MCF 10A (cell line): ENCODE measurements around the gene ATG14. TPM values are rescaled to one million over a fixed set of nuclear protein-coding genes. Genes with fewer than 3 reads are reported as not detected.

ENCODE experiments used
- BruUV-seq: library from RNA; stranded (reverse); fragments of 400-500 nt; replicated peaks from 2 replicates; lab custom pipeline; 2021; lab: Mats Ljungman, UMichigan
- CTCF ChIA-PET: fragments of 300-600 bp; sonication (Branson Sonifier 250); formaldehyde crosslinking; extraction: SDS; loops from one replicate; lab custom pipeline; 2021; ENCODE audit warnings: antibody characterized with exemption, inconsistent platforms; lab: Yijun Ruan, JAX
- POLR2A ChIA-PET: fragments of 300-600, 350-650 bp; sonication (Branson Sonifier 250); formaldehyde crosslinking; extraction: SDS; loops from one replicate; lab custom pipeline; 2020; ENCODE audit warnings: antibody characterized with exemption, inconsistent platforms; lab: Yijun Ruan, JAX
- DNase-seq: peaks from one replicate; pipeline ENCODE4 v3.0.0-alpha.2; 2018; ENCODE audit not compliant: unreplicated experiment
- H3K27ac Mint-ChIP-seq: one replicate; pipeline ENCODE4 v1.8.0; 2022; ENCODE audit warnings: mild to moderate bottlenecking, low read depth, mixed read lengths; ENCODE audit not compliant: unreplicated experiment
- H3K27me3 Mint-ChIP-seq: one replicate; pipeline ENCODE4 v1.8.0; 2022; ENCODE audit warnings: mixed read lengths; ENCODE audit not compliant: insufficient read depth, unreplicated experiment
- H3K36me3 Mint-ChIP-seq: one replicate; pipeline ENCODE4 v1.8.0; 2022; ENCODE audit warnings: mild to moderate bottlenecking, moderate library complexity, mixed read lengths; ENCODE audit not compliant: insufficient read depth, unreplicated experiment
- H3K4me1 Mint-ChIP-seq: one replicate; pipeline ENCODE4 v1.8.0; 2022; ENCODE audit warnings: mixed read lengths; ENCODE audit not compliant: insufficient read depth, unreplicated experiment
- H3K4me3 Mint-ChIP-seq: one replicate; pipeline ENCODE4 v1.8.0; 2022; ENCODE audit warnings: mild to moderate bottlenecking, moderate library complexity, mixed read lengths; ENCODE audit not compliant: unreplicated experiment
- H3K9me3 Mint-ChIP-seq: one replicate; pipeline ENCODE4 v1.8.0; 2022; ENCODE audit warnings: mixed read lengths; ENCODE audit not compliant: unreplicated experiment
- intact Hi-C: fragments of 100-400 bp; cut with micrococcal nuclease; formaldehyde crosslinking; loops from 2 replicates; pipeline ENCODE4 v1.14.1; 2022
- total RNA-seq: library from RNA; stranded (reverse); gene quantifications from 2 replicates; pipeline ENCODE4 v1.2.3, GENCODE V29; 2022
- TF ChIP-seq, protein P1 (sequence below): fragments of 200-600 bp; IDR thresholded peaks from one replicate; pipeline ENCODE4 v1.8.0; 2022; ENCODE audit warnings: antibody characterized with exemption, mild to moderate bottlenecking; ENCODE audit not compliant: unreplicated experiment

The ATG14 gene
- total RNA-seq, 1 experiment from 2014 or later, result 6.6 TPM

DNA sequence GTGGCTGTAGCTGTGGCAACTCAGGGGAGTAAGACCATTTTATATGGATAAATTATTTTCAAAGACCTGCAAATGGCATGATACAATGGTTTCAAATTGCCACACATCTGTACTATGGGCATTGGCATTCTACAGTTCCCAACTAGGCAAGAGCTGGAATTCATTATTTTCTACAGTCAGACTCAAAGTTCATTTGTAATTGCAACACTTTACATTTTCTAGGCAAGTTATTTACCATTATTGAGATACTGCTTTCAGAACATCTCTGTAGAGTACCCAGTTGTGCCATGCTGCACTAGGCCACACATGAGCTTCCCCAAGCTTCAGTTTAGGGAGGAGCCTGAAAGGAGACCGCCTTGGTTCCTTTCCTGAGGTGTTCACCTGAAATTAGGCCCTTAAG lies 8.0 kb upstream of the ATG14 start:
- Mint-ChIP-seq H3K9me3 (no peaks in the 10 kb centered on the region), H3K27me3 (peaks cover 22% of the 10 kb centered on the region), H3K36me3 (no peaks in the 10 kb centered on the region), H3K4me1 (no peaks in the 10 kb centered on the region), H3K4me3 (no peak overlapping the region), H3K27ac (no peak overlapping the region)
- TF ChIP-seq, protein P1, sequence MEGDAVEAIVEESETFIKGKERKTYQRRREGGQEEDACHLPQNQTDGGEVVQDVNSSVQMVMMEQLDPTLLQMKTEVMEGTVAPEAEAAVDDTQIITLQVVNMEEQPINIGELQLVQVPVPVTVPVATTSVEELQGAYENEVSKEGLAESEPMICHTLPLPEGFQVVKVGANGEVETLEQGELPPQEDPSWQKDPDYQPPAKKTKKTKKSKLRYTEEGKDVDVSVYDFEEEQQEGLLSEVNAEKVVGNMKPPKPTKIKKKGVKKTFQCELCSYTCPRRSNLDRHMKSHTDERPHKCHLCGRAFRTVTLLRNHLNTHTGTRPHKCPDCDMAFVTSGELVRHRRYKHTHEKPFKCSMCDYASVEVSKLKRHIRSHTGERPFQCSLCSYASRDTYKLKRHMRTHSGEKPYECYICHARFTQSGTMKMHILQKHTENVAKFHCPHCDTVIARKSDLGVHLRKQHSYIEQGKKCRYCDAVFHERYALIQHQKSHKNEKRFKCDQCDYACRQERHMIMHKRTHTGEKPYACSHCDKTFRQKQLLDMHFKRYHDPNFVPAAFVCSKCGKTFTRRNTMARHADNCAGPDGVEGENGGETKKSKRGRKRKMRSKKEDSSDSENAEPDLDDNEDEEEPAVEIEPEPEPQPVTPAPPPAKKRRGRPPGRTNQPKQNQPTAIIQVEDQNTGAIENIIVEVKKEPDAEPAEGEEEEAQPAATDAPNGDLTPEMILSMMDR, result no peak
- DNase-seq, result no peak
- BruUV-seq, result no TSS peak
- intact Hi-C loops, result no loop called here
- ChIA-PET POLR2A (interaction anchor here (0.9 kb wide), 1 partner anchor 9 kb away, joined by 3 read pairs; no protein-coding TSS in a partner anchor), CTCF (interaction anchor here (0.7 kb wide), 1 partner anchor 12 kb away, joined by 3 read pairs; no protein-coding TSS in a partner anchor)

- BruUV-seq, result no TSS peak
- TF ChIP-seq, protein P1, result no peak
- intact Hi-C loops, result no loop called here
- H3K4me1 Mint-ChIP-seq, result no peaks in the 10 kb centered on the region
- H3K27me3 Mint-ChIP-seq, result peaks cover 22% of the 10 kb centered on the region
- H3K4me3 Mint-ChIP-seq, result no peak overlapping the region
- POLR2A ChIA-PET, result interaction anchor here (0.7 kb wide), 1 partner anchor 292 kb away, joined by 3 read pairs; no protein-coding TSS in a partner anchor
- DNase-seq, result no peak
- no peaks in the 10 kb centered on the region for H3K36me3 Mint-ChIP-seq
- no peaks in the 10 kb centered on the region for H3K9me3 Mint-ChIP-seq
- no peak overlapping the region for H3K27ac Mint-ChIP-seq
- CTCF ChIA-PET, result interaction anchor here (0.6 to 3.9 kb wide), 2 partner anchors 9 to 161 kb away, joined by 3 to 38 read pairs; no protein-coding TSS in a partner anchor
Measured at GRCh38 chr14:55418411-55418810, 6.8 kb upstream of the ATG14 start.

- intact Hi-C loops, result no loop called here
- TF ChIP-seq, protein P1, result no peak
- Mint-ChIP-seq H3K4me1 (peaks cover 2% of the 10 kb centered on the region), H3K27ac (no peak overlapping the region), H3K9me3 (no peaks in the 10 kb centered on the region), H3K4me3 (no peak overlapping the region), H3K27me3 (peaks cover 22% of the 10 kb centered on the region), H3K36me3 (no peaks in the 10 kb centered on the region)
- no peak for DNase-seq
- no TSS peak for BruUV-seq
- POLR2A ChIA-PET, result interaction anchor here (0.7 kb wide), 1 partner anchor 293 kb away, joined by 3 read pairs; no protein-coding TSS in a partner anchor
- CTCF ChIA-PET, result interaction anchor here (0.6 to 3.9 kb wide), 4 partner anchors 10 to 175 kb away, joined by 3 to 38 read pairs (median 4); no protein-coding TSS in a partner anchor
Measured at GRCh38 chr14:55417955-55418354, 6.3 kb upstream of the ATG14 start.

GRCh38 chr14:55416866-55417265 lies 5.2 kb upstream of the ATG14 start:
- TF ChIP-seq, protein P1, result peak; percentile 33
- peaks cover 8% of the 10 kb centered on the region for H3K4me1 Mint-ChIP-seq
- no peak overlapping the region for H3K4me3 Mint-ChIP-seq
- ChIA-PET POLR2A (no interaction called here), CTCF (interaction anchor here (0.6 to 3.9 kb wide), 9 partner anchors 11 to 1071 kb away, joined by 3 to 38 read pairs (median 4); no protein-coding TSS in a partner anchor)
- H3K27ac Mint-ChIP-seq, result no peak overlapping the region
- no TSS peak for BruUV-seq
- no peaks in the 10 kb centered on the region for H3K36me3 Mint-ChIP-seq
- intact Hi-C loops, result no loop called here
- peaks cover 22% of the 10 kb centered on the region for H3K27me3 Mint-ChIP-seq
- peak; percentile 60 for DNase-seq
- no peaks in the 10 kb centered on the region for H3K9me3 Mint-ChIP-seq
